IMR-90 (cell line): ENCODE measurements around the gene GGN. TPM values are rescaled to one million over a fixed set of nuclear protein-coding genes. Genes with fewer than 3 reads are reported as not detected.
A peak's percentile ranks its signal among the peaks of the same experiment; 100 is the strongest.

Source experiments
- ATAC-seq: fragments of 200-7000 bp; cut with Tn5 transposase; 2 replicates; pipeline ENCODE4 v1.9.1; 2020; ENCODE audit warnings: low read depth, mild to moderate bottlenecking, moderate library complexity
- BruUV-seq: library from RNA; stranded (reverse); fragments of 400-500 nt; replicated peaks from 2 replicates; lab custom pipeline; 2021; lab: Mats Ljungman, UMichigan
- CTCF ChIA-PET: fragments of 300-600 bp; formaldehyde crosslinking; extraction: SDS; loops from one replicate; lab custom pipeline; 2021; ENCODE audit warnings: antibody characterized with exemption; lab: Yijun Ruan, JAX
- POLR2A ChIA-PET: fragments of 300-600 bp; sonication (Branson Sonifier 250); formaldehyde crosslinking; loops from one replicate; lab custom pipeline; 2022; ENCODE audit warnings: antibody characterized with exemption; ENCODE audit not compliant: unreplicated experiment; lab: Charles Lee
- DNase-seq: peaks from one replicate; pipeline ENCODE4 v3.0.0; 2013
- H2AFZ ChIP-seq: replicated peaks from 2 replicates; pipeline ENCODE3; 2013; ENCODE audit warnings: low read length, mild to moderate bottlenecking; ENCODE audit not compliant: poor library complexity
- H2AK5ac ChIP-seq: 2 replicates; pipeline ENCODE4 v1.6.1; 2013; ENCODE audit warnings: low read depth, low read length, inconsistent platforms
- H2AK9ac ChIP-seq: replicated peaks from 2 replicates; pipeline ENCODE3; 2013; ENCODE audit warnings: mild to moderate bottlenecking, low read depth, low read length, moderate library complexity; ENCODE audit not compliant: poor library complexity
- H2BK120ac ChIP-seq: 2 replicates; pipeline ENCODE4 v1.6.1; 2013; ENCODE audit warnings: low read depth, low read length, inconsistent platforms
- H2BK15ac ChIP-seq: 3 replicates; pipeline ENCODE4 v1.6.1; 2013; ENCODE audit warnings: low read depth, low read length, inconsistent platforms
- H2BK20ac ChIP-seq: 2 replicates; pipeline ENCODE4 v1.6.1; 2013; ENCODE audit warnings: low read depth, mild to moderate bottlenecking, inconsistent platforms, low read length, moderate library complexity
- H2BK5ac ChIP-seq: 2 replicates; pipeline ENCODE4 v1.6.1; 2013; ENCODE audit warnings: mild to moderate bottlenecking, low read depth, low read length, inconsistent platforms; ENCODE audit not compliant: poor library complexity, severe bottlenecking
- H3K14ac ChIP-seq: replicated peaks from 2 replicates; pipeline ENCODE4 v1.6.1; 2013; ENCODE audit warnings: low read depth, low read length, inconsistent platforms
- H3K18ac ChIP-seq: 2 replicates; pipeline ENCODE4 v1.6.1; 2013; ENCODE audit warnings: low read depth, low read length, control low read depth
- H3K23ac ChIP-seq: 2 replicates; pipeline ENCODE4 v1.6.1; 2013; ENCODE audit warnings: low read depth, low read length, inconsistent platforms
- H3K27ac ChIP-seq: 2 replicates; pipeline ENCODE4 v1.5.1; 2013; ENCODE audit warnings: mild to moderate bottlenecking, control low read depth, low read length; ENCODE audit not compliant: insufficient read depth
- H3K27me3 ChIP-seq: 2 replicates; pipeline ENCODE4 v1.6.1; 2013; ENCODE audit warnings: low read length; ENCODE audit not compliant: control insufficient read depth, insufficient read depth
- H3K36me3 ChIP-seq: 2 replicates; pipeline ENCODE4 v1.6.1; 2013; ENCODE audit warnings: low read length, mixed read lengths; ENCODE audit not compliant: control insufficient read depth, insufficient read depth
- H3K4ac ChIP-seq: 2 replicates; pipeline ENCODE4 v1.6.1; 2013; ENCODE audit warnings: low read depth, low read length, inconsistent platforms
- H3K4me1 ChIP-seq: 2 replicates; pipeline ENCODE4 v1.6.1; 2013; ENCODE audit warnings: low read length, mixed read lengths; ENCODE audit not compliant: control insufficient read depth, insufficient read depth
- H3K4me2 ChIP-seq: 2 replicates; pipeline ENCODE4 v1.6.1; 2013; ENCODE audit warnings: low read depth, mild to moderate bottlenecking, control low read depth, low read length, moderate library complexity
- H3K4me3 ChIP-seq: 2 replicates; pipeline ENCODE4 v1.5.1; 2013; ENCODE audit warnings: low read depth, mild to moderate bottlenecking, control low read depth, low read length, moderate library complexity; ENCODE audit not compliant: insufficient read depth
- H3K56ac ChIP-seq: 2 replicates; pipeline ENCODE4 v1.6.1; 2013; ENCODE audit warnings: low read length, inconsistent platforms; ENCODE audit not compliant: insufficient read depth; ENCODE audit errors: extremely low read depth
- H3K79me1 ChIP-seq, 2 experiments: 2 replicates each; pipeline ENCODE4 v1.6.1; 2013; ENCODE audit warnings: low read length in 2 of 2, inconsistent platforms in 1 of 2, low read depth in 1 of 2
- H3K9ac ChIP-seq: 2 replicates; pipeline ENCODE4 v1.6.1; 2013; ENCODE audit warnings: low read depth, low read length, control low read depth
- H3K9me1 ChIP-seq: 2 replicates; pipeline ENCODE4 v1.6.1; 2013; ENCODE audit warnings: low read length, inconsistent platforms; ENCODE audit not compliant: insufficient read depth
- H3K9me3 ChIP-seq: 2 replicates; pipeline ENCODE4 v1.6.1; 2013; ENCODE audit warnings: low read length; ENCODE audit not compliant: control insufficient read depth, insufficient read depth
- H4K20me1 ChIP-seq: 2 replicates; pipeline ENCODE4 v1.6.1; 2013; ENCODE audit warnings: low read length, inconsistent platforms; ENCODE audit not compliant: insufficient read depth
- H4K5ac ChIP-seq: 2 replicates; pipeline ENCODE4 v1.6.1; 2013; ENCODE audit warnings: mild to moderate bottlenecking, low read depth, low read length, control low read depth
- H4K8ac ChIP-seq, 2 experiments: 2 replicates each; pipeline ENCODE4 v1.6.1; 2013; ENCODE audit warnings: low read depth in 2 of 2, low read length in 2 of 2, control low read depth in 1 of 2, inconsistent platforms in 1 of 2
- H4K91ac ChIP-seq: 2 replicates; pipeline ENCODE4 v1.6.1; 2013; ENCODE audit warnings: low read depth, low read length, inconsistent platforms; ENCODE audit not compliant: insufficient read depth
- BHLHE40 ChIP-seq: fragments of 150-350 bp; IDR thresholded peaks from 2 replicates; pipeline ENCODE4 v1.6.1; 2016; ENCODE audit warnings: mild to moderate bottlenecking, low read depth, low read length
- CEBPB ChIP-seq: IDR thresholded peaks from 2 replicates; pipeline ENCODE4 v1.6.1; 2012; ENCODE audit warnings: low read depth, low read length, improper control_type of control experiment
- CHD1 ChIP-seq: IDR thresholded peaks from 2 replicates; pipeline ENCODE4 v1.6.1; 2012; ENCODE audit warnings: low read depth, low read length, improper control_type of control experiment
- FOS ChIP-seq: fragments of 150-350 bp; IDR thresholded peaks from 2 replicates; pipeline ENCODE4 v1.6.1; 2016; ENCODE audit warnings: low read depth, low read length
- MAFK ChIP-seq: IDR thresholded peaks from 2 replicates; pipeline ENCODE4 v1.6.1; 2012; ENCODE audit warnings: low read depth, low read length, improper control_type of control experiment
- MAZ ChIP-seq: IDR thresholded peaks from 2 replicates; pipeline ENCODE4 v1.6.1; 2012; ENCODE audit warnings: low read depth, mild to moderate bottlenecking, low read length, improper control_type of control experiment, moderate library complexity, borderline replicate concordance
- MXI1 ChIP-seq: IDR thresholded peaks from 2 replicates; pipeline ENCODE4 v1.6.1; 2012; ENCODE audit warnings: low read depth, mild to moderate bottlenecking, low read length, moderate library complexity, borderline replicate concordance
- NFE2L2 ChIP-seq: fragments of 150-350 bp; IDR thresholded peaks from 2 replicates; pipeline ENCODE4 v1.6.1; 2016; ENCODE audit warnings: low read depth, mild to moderate bottlenecking, low read length
- POLR2A ChIP-seq: IDR thresholded peaks from 2 replicates; pipeline ENCODE4 v1.6.1; 2012; ENCODE audit warnings: mild to moderate bottlenecking, low read depth, low read length
- RAD21 ChIP-seq: IDR thresholded peaks from 2 replicates; pipeline ENCODE4 v1.6.1; 2012; ENCODE audit warnings: low read length, improper control_type of control experiment
- RCOR1 ChIP-seq: IDR thresholded peaks from 2 replicates; pipeline ENCODE4 v1.6.1; 2012; ENCODE audit warnings: mild to moderate bottlenecking, low read length, improper control_type of control experiment; ENCODE audit not compliant: insufficient replicate concordance
- RFX5 ChIP-seq: IDR thresholded peaks from 2 replicates; pipeline ENCODE4 v1.8.0; 2012; ENCODE audit warnings: low read depth, mild to moderate bottlenecking, low read length, moderate library complexity
- SMC3 ChIP-seq: fragments of 150-350 bp; IDR thresholded peaks from 2 replicates; pipeline ENCODE4 v1.6.1; 2016; ENCODE audit warnings: low read depth, mild to moderate bottlenecking, antibody characterized with exemption, low read length, moderate library complexity
- WGBS, 2 experiments: methylation state at CpG; one replicate each; pipeline versions ENCODE4 v1.1.5 to v1.1.7; 2013; ENCODE audit warnings: missing lambda C conversion rate in 2 of 2; ENCODE audit not compliant: insufficient read length in 1 of 2; ENCODE audit errors: extremely low coverage in 2 of 2; 5-methylcytosine and 5-hydroxymethylcytosine counted together
- dilution Hi-C: fragments of 300-500 bp; cut with HindIII; formaldehyde crosslinking; loops from one replicate; pipeline ENCODE4 v1.14.3; 2018; ENCODE audit warnings: low sequenced_read_pairs; ENCODE audit not compliant: unreplicated experiment
- in situ Hi-C: fragments of 300-500 bp; cut with MboI; formaldehyde crosslinking; loops from 3 replicates; pipeline ENCODE4 v1.14.3; 2019; ENCODE audit warnings: low sequenced_read_pairs, inconsistent platforms, mixed read lengths
- intact Hi-C: fragments of 100-400 bp; cut with micrococcal nuclease; formaldehyde crosslinking; loops from 2 replicates; pipeline ENCODE4 v1.10.0; 2022
- polyA plus RNA-seq, 3 experiments: library from polyadenylated mRNA; depleted of rRNA; stranded (reverse); fragments of >200 nt; gene quantifications; 2 replicates each; pipeline ENCODE4 v1.2.3, GENCODE V29; 2012; ENCODE audit warnings: low replicate concordance in 1 of 3
- total RNA-seq: library from RNA; depleted of rRNA; stranded (reverse); fragments of >200 nt; gene quantifications from 2 replicates; pipeline ENCODE4 v1.2.3, GENCODE V29; 2012
- TF ChIP-seq, protein P1 (sequence below): fragments of 150-350 bp; IDR thresholded peaks from 2 replicates; pipeline ENCODE4 v1.6.1; 2017; ENCODE audit warnings: mild to moderate bottlenecking, antibody characterized with exemption, low read length, low read depth
- TF ChIP-seq, protein P2 (sequence below): conservative IDR thresholded peaks from 2 replicates; pipeline ENCODE4 v1.5.1; 2012; ENCODE audit warnings: mild to moderate bottlenecking, low read depth, low read length, improper control_type of control experiment
- TF ChIP-seq, protein P3 (sequence below): fragments of 150-350 bp; IDR thresholded peaks from 2 replicates; pipeline ENCODE4 v1.6.1; 2016; ENCODE audit warnings: low read depth, mild to moderate bottlenecking, low read length, moderate library complexity, borderline replicate concordance

The GGN gene
- total and polyA plus RNA-seq, 2 of the 4 experiments (the other 2 are of a cell fraction): under 0.01 to 0.65 TPM

DNA sequence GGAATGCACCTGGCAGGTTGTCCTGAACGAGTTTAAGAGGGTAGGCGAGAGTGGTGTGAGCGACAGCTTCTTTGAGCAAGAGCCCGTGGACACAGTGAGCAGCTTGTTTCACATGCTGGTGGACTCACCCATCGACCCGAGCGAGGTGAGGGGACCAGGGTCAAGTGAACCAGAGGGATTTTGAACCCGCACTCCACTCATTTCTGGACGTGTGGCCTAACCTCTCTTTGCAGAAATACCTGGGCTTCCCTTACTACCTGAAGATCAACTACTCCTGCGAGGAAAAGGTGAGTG, 50.5 kb downstream of the GGN start:
- H4K8ac ChIP-seq: 0 out of 4 replicates have a peak overlapping the region, but pooled peaks of 1 of the 2 experiments have one; percentile 40
- H3K9ac ChIP-seq: no peak overlapping the region
- H3K23ac ChIP-seq: no peak overlapping the region
- POLR2A ChIA-PET: no interaction called here
- H3K27me3 ChIP-seq: no peaks in the 10 kb centered on the region
- TF ChIP-seq MAZ (no peak), RCOR1 (no peak), SMC3 (no peak), MAFK (no peak), RAD21 (no peak), NFE2L2 (no peak), POLR2A (no peak), MXI1 (no peak), FOS (no peak), CHD1 (no peak), BHLHE40 (no peak), RFX5 (no peak), CEBPB (no peak)
- TF ChIP-seq, protein P1, sequence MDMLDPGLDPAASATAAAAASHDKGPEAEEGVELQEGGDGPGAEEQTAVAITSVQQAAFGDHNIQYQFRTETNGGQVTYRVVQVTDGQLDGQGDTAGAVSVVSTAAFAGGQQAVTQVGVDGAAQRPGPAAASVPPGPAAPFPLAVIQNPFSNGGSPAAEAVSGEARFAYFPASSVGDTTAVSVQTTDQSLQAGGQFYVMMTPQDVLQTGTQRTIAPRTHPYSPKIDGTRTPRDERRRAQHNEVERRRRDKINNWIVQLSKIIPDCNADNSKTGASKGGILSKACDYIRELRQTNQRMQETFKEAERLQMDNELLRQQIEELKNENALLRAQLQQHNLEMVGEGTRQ: no peak
- TF ChIP-seq, protein P2, sequence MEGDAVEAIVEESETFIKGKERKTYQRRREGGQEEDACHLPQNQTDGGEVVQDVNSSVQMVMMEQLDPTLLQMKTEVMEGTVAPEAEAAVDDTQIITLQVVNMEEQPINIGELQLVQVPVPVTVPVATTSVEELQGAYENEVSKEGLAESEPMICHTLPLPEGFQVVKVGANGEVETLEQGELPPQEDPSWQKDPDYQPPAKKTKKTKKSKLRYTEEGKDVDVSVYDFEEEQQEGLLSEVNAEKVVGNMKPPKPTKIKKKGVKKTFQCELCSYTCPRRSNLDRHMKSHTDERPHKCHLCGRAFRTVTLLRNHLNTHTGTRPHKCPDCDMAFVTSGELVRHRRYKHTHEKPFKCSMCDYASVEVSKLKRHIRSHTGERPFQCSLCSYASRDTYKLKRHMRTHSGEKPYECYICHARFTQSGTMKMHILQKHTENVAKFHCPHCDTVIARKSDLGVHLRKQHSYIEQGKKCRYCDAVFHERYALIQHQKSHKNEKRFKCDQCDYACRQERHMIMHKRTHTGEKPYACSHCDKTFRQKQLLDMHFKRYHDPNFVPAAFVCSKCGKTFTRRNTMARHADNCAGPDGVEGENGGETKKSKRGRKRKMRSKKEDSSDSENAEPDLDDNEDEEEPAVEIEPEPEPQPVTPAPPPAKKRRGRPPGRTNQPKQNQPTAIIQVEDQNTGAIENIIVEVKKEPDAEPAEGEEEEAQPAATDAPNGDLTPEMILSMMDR: no peak
- TF ChIP-seq, protein P3, sequence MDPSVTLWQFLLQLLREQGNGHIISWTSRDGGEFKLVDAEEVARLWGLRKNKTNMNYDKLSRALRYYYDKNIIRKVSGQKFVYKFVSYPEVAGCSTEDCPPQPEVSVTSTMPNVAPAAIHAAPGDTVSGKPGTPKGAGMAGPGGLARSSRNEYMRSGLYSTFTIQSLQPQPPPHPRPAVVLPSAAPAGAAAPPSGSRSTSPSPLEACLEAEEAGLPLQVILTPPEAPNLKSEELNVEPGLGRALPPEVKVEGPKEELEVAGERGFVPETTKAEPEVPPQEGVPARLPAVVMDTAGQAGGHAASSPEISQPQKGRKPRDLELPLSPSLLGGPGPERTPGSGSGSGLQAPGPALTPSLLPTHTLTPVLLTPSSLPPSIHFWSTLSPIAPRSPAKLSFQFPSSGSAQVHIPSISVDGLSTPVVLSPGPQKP: no peak
- no peak overlapping the region for H3K4ac ChIP-seq
- no TSS peak for BruUV-seq
- H4K5ac ChIP-seq: no peak overlapping the region
- in situ Hi-C loops: loop anchor here (10.0 kb wide), 1 partner anchor 443 kb away; no protein-coding TSS in a partner anchor
- no peaks in the 10 kb centered on the region for H3K4me1 ChIP-seq
- no peak overlapping the region for H3K18ac ChIP-seq
- no peak overlapping the region for H2BK120ac ChIP-seq
- no peak overlapping the region for H3K56ac ChIP-seq
- H3K4me3 ChIP-seq: no peak overlapping the region
- dilution Hi-C loops: no loop called here
- no peak overlapping the region for H2BK15ac ChIP-seq
- peak overlapping the region; percentile 37 for H2AK9ac ChIP-seq
- 0 out of 2 replicates have a peak overlapping the region, but pooled peaks have one; percentile 58 for H2AK5ac ChIP-seq
- H2BK5ac ChIP-seq: no peak overlapping the region
- ATAC-seq (no peak), DNase-seq (no peak)
- no peaks in the 10 kb centered on the region for H3K9me3 ChIP-seq
- intact Hi-C loops: loop anchor here (2.0 kb wide), 2 partner anchors 37 to 435 kb away; partner anchors contain the start of gene PSMD8
- H3K14ac ChIP-seq: no peak overlapping the region
- no CpG with 5 or more reads among the region's 10 CpGs for WGBS, 2 experiments
- no peaks in the 10 kb centered on the region for H3K36me3 ChIP-seq
- H2AFZ ChIP-seq: peak overlapping the region; percentile 85
- H3K79me1 ChIP-seq: no peaks in the 10 kb centered on the region; a peak in 1 of 4 replicates
- no peak overlapping the region for H2BK20ac ChIP-seq
- H4K91ac ChIP-seq: no peak overlapping the region
- H4K20me1 ChIP-seq: no peaks in the 10 kb centered on the region
- peaks cover 5% of the 10 kb centered on the region; the same call in 1 of the 2 replicates for H3K9me1 ChIP-seq
- no peak overlapping the region for H3K27ac ChIP-seq
- CTCF ChIA-PET: no interaction called here
- no peak overlapping the region; the same call in 1 of the 2 replicates for H3K4me2 ChIP-seq
